GM10248 (cell line): ENCODE data around the gene STX17.

Experiments used
- CTCF ChIA-PET: fragments of 300-600 bp; sonication (Branson Sonifier 250); formaldehyde crosslinking; extraction: SDS; loops from one replicate; lab custom pipeline; 2021; ENCODE audit warnings: antibody characterized with exemption; lab: Yijun Ruan, JAX
- POLR2A ChIA-PET: fragments of 350-650 bp; sonication (Branson Sonifier 250); formaldehyde crosslinking; extraction: SDS; loops from one replicate; lab custom pipeline; 2020; ENCODE audit warnings: antibody characterized with exemption; lab: Yijun Ruan, JAX
- DNase-seq: peaks from one replicate; pipeline ENCODE4 v3.0.0; 2012; ENCODE audit errors: extremely low spot score
- TF ChIP-seq, protein P1 (sequence below): IDR thresholded peaks from 2 replicates; pipeline ENCODE4 v1.5.1; 2012; ENCODE audit warnings: mild to moderate bottlenecking, low read depth; ENCODE audit errors: extremely low read depth, missing control alignments, control extremely low read depth

Gene STX17

GRCh38 chr9:99916650-99917049 is 10.2 kb downstream of the STX17 start:
- POLR2A ChIA-PET: no interaction called here
- CTCF ChIA-PET: no interaction called here
- TF ChIP-seq, protein P1, sequence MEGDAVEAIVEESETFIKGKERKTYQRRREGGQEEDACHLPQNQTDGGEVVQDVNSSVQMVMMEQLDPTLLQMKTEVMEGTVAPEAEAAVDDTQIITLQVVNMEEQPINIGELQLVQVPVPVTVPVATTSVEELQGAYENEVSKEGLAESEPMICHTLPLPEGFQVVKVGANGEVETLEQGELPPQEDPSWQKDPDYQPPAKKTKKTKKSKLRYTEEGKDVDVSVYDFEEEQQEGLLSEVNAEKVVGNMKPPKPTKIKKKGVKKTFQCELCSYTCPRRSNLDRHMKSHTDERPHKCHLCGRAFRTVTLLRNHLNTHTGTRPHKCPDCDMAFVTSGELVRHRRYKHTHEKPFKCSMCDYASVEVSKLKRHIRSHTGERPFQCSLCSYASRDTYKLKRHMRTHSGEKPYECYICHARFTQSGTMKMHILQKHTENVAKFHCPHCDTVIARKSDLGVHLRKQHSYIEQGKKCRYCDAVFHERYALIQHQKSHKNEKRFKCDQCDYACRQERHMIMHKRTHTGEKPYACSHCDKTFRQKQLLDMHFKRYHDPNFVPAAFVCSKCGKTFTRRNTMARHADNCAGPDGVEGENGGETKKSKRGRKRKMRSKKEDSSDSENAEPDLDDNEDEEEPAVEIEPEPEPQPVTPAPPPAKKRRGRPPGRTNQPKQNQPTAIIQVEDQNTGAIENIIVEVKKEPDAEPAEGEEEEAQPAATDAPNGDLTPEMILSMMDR: no peak
- no peak for DNase-seq

- TF ChIP-seq, protein P1: no peak
- ChIA-PET CTCF (interaction anchor here (0.7 to 1.6 kb wide), 6 partner anchors 11 to 431 kb away, joined by 3 read pairs; no protein-coding TSS in a partner anchor), POLR2A (no interaction called here)
- DNase-seq: no peak
Observed at GRCh38 chr9:99918134-99918533, 11.7 kb downstream of the STX17 start.

DNA sequence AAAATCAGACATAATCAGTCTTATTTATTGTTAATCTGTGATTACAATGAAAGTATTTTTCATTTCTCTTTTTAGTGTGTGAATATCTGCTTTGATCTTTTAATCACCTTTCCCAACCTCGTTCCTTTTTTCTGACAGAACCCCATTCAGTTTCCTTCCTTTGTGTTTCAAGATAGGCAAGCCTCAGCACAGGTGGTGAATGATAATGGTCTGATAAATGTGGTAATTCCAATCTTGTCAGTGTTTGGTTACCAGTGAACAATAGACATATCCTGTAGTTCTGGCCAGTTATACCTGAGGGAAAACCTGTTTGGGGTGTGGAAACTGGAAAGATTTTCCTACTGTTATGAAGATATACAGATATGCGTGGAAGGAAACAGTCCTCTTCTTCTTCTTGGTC is 13.5 kb downstream of the STX17 start:
- POLR2A ChIA-PET: no interaction called here
- no peak for DNase-seq
- TF ChIP-seq, protein P1: no peak
- CTCF ChIA-PET: no interaction called here

DNA sequence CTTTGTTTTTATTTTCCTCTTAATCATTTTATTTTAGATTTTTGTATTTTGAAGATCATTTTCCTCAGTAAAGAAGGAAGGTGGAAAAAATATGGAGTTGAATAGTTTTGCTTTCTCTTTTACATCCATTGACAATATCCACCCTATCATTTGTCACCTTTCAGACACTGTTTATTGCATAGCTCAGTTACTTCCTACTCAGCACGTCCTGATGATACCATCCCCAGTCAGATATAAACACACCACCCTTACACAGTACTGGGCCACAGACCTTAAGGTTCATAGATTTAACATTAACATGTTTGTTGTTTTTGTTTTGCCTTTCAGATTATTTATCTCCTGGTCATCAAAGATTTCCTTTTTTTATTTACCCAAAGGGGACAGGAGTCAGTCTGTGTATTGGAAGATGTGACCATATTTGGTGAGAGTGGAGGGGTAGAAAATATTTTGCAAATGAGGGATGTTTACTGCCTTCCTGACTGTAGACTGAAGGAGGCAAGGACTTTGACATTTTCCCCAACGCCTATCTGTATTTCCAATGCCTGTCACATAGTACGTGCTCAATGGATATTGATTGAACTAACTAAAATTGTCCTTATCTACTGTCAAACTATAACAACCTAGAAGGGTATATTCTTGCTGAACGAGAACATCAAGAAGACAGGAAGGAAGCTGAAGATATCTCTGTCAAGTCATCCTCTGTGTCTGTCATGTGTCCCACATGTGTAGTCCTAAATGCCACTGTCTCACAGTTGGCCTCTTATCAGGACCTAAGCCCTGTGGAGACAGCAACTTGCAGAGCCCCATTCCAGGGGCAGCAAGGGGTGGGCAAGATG is 15.6 kb downstream of the STX17 start:
- ChIA-PET CTCF (interaction anchor here (1.0 kb wide), 1 partner anchor 56 kb away, joined by 3 read pairs; no protein-coding TSS in a partner anchor), POLR2A (no interaction called here)
- no peak for DNase-seq
- TF ChIP-seq, protein P1: no peak

DNA sequence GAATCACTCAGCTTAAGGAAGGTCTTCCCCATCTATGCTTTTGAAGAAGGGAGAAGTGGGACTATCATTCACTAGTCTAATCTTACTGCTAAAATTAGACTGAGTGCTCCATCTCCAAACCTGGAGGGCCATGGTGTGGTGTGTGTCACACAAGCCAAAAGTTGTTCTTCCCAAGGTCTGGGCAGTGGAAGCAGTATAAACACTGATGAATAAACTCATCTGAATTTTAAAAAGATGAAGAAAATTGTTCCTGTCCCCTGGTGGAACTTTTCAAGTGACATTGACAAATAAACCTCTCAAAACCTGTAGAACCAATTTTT is 16.2 kb downstream of the STX17 start:
- TF ChIP-seq, protein P1: no peak
- ChIA-PET CTCF (no interaction called here), POLR2A (no interaction called here)

GRCh38 chr9:99925541-99925940 is 19.1 kb downstream of the STX17 start:
- no peak for DNase-seq
- CTCF ChIA-PET: no interaction called here
- TF ChIP-seq, protein P1: no peak
- POLR2A ChIA-PET: no interaction called here

More for the DNA sequence above, 16.2 kb downstream of the STX17 start:
- no peak for DNase-seq

GRCh38 chr9:99929652-99930051 is 23.2 kb downstream of the STX17 start:
- CTCF ChIA-PET: interaction anchor here (1.1 to 2.1 kb wide), 3 partner anchors 13 to 18 kb away, joined by 3 to 5 read pairs (median 3); no protein-coding TSS in a partner anchor
- POLR2A ChIA-PET: no interaction called here
- TF ChIP-seq, protein P1: no peak

More at GRCh38 chr9:99929652-99930051, 23.2 kb downstream of the STX17 start:
- no peak for DNase-seq
